Measurements from ENCODE around the gene STAB2. TPM values are rescaled to one million over a fixed set of nuclear protein-coding genes. Genes with fewer than 3 reads are reported as not detected.

STAB2 gene
- total RNA-seq, 1 donor from 2014 or later, result not detected

DNA sequence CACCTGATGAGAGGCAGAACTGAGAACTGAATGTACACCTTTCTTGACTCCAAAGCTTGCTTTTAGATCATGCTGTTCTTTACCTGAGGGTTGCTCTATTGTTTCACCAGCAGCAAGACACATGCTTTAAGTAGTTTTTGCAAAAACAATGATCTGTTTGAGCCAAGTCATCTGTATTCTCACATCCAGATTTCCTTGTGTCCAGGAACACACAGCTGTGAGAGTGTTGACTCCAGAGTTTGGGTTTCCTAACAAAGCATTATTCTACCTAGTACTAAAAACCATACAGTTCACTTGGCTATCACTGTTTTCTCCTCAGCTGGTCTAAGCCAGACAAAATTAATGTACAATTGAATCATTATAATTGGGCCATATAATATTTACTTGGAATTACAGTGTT, 120.4 kb downstream of the STAB2 start:
- H3K9me3 Mint-ChIP-seq (ENCODE audit: low read depth), result no peaks in the 10 kb centered on the region
- peaks cover 38% of the 10 kb centered on the region for H3K27me3 Mint-ChIP-seq (ENCODE audit: low read depth)
- DNase-seq (ENCODE audit: low spot score), result no peak
- H3K4me3 Mint-ChIP-seq (ENCODE audit: unreplicated experiment), result no peak overlapping the region
- no peak overlapping the region for H3K27ac Mint-ChIP-seq (ENCODE audit: unreplicated experiment)
- TF ChIP-seq, protein P1, sequence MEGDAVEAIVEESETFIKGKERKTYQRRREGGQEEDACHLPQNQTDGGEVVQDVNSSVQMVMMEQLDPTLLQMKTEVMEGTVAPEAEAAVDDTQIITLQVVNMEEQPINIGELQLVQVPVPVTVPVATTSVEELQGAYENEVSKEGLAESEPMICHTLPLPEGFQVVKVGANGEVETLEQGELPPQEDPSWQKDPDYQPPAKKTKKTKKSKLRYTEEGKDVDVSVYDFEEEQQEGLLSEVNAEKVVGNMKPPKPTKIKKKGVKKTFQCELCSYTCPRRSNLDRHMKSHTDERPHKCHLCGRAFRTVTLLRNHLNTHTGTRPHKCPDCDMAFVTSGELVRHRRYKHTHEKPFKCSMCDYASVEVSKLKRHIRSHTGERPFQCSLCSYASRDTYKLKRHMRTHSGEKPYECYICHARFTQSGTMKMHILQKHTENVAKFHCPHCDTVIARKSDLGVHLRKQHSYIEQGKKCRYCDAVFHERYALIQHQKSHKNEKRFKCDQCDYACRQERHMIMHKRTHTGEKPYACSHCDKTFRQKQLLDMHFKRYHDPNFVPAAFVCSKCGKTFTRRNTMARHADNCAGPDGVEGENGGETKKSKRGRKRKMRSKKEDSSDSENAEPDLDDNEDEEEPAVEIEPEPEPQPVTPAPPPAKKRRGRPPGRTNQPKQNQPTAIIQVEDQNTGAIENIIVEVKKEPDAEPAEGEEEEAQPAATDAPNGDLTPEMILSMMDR (IDR thresholded peaks at IDR 0.05), result no peak
- no peaks in the 10 kb centered on the region for H3K4me1 Mint-ChIP-seq (ENCODE audit: low read depth)
- H3K36me3 Mint-ChIP-seq (ENCODE audit: low read depth), result no peaks in the 10 kb centered on the region

DNA sequence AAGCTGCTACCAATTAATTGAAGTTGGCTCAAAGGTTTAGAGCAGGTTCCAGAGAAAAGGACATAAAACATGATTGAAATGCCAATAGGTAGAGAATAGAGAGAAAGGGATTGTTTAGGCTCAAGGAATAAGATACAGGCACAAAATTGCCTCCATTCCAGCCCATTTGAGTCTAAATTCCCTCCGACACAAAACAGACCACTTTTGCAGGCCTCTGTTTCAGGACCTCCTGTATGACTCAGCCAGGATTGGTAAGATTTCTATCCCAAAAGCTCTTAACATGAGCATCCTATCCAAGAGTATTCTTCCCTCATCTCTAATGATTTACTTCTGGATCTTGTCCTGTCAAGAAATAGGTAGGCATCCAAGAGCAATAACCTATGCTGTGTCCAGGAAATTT, 123.5 kb downstream of the STAB2 start:
- DNase-seq (ENCODE audit: low spot score), result no peak
- Mint-ChIP-seq H3K36me3 (ENCODE audit: low read depth) (no peaks in the 10 kb centered on the region), H3K27ac (ENCODE audit: unreplicated experiment) (no peak overlapping the region), H3K4me3 (ENCODE audit: unreplicated experiment) (no peak overlapping the region), H3K27me3 (ENCODE audit: low read depth) (peaks cover 40% of the 10 kb centered on the region), H3K4me1 (ENCODE audit: low read depth) (no peaks in the 10 kb centered on the region), H3K9me3 (ENCODE audit: low read depth) (no peaks in the 10 kb centered on the region)
- TF ChIP-seq, protein P1 (IDR thresholded peaks at IDR 0.05), result no peak

DNA sequence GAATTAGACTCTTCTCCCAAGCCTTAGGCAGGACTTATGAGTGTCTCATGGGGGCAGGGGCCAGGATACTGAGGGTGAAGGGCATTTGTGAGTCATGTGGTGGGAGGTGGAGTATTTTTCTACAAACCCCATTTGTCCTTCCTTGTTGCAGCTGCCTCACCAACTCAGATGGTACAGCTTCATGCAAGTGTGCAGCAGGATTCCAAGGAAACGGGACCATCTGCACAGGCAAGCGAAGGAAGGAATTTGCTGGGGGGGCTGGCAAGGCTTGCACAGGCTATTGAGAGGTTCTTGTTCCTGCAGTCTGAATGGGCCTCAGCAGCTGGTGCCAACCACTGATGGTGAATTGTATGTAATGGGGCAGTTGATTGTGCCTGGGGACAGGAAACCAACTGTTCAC, 125.1 kb downstream of the STAB2 start:
- Mint-ChIP-seq H3K9me3 (ENCODE audit: low read depth) (no peaks in the 10 kb centered on the region), H3K27ac (ENCODE audit: unreplicated experiment) (no peak overlapping the region), H3K4me3 (ENCODE audit: unreplicated experiment) (no peak overlapping the region), H3K27me3 (ENCODE audit: low read depth) (peaks cover 28% of the 10 kb centered on the region), H3K36me3 (ENCODE audit: low read depth) (no peaks in the 10 kb centered on the region), H3K4me1 (ENCODE audit: low read depth) (no peaks in the 10 kb centered on the region)
- TF ChIP-seq, protein P1 (IDR thresholded peaks at IDR 0.05), result no peak
- DNase-seq (ENCODE audit: low spot score), result no peak

DNA sequence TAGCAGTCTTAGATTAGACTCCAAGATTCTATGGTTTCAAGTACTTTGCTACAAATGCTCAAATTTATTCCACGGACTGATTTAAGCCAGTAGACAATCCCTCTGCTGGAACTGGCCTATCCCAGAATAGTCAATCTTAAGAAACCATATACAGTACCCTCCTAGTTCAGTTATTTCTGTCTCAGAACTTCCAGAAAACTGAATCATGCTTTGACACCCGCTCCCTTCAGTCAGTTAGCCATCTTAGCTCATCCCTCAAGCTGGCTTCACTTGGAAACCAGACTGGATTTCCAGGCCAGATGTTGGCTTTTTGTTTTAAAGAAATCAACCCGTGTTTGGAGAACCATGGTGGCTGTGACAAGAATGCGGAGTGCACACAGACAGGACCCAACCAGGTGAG, 128.4 kb downstream of the STAB2 start:
- Mint-ChIP-seq H3K36me3 (ENCODE audit: low read depth) (no peaks in the 10 kb centered on the region), H3K27ac (ENCODE audit: unreplicated experiment) (no peak overlapping the region), H3K4me3 (ENCODE audit: unreplicated experiment) (no peak overlapping the region), H3K27me3 (ENCODE audit: low read depth) (peaks cover 5% of the 10 kb centered on the region), H3K4me1 (ENCODE audit: low read depth) (no peaks in the 10 kb centered on the region), H3K9me3 (ENCODE audit: low read depth) (no peaks in the 10 kb centered on the region)
- TF ChIP-seq, protein P1 (IDR thresholded peaks at IDR 0.05), result no peak
- no peak for DNase-seq (ENCODE audit: low spot score)

DNA sequence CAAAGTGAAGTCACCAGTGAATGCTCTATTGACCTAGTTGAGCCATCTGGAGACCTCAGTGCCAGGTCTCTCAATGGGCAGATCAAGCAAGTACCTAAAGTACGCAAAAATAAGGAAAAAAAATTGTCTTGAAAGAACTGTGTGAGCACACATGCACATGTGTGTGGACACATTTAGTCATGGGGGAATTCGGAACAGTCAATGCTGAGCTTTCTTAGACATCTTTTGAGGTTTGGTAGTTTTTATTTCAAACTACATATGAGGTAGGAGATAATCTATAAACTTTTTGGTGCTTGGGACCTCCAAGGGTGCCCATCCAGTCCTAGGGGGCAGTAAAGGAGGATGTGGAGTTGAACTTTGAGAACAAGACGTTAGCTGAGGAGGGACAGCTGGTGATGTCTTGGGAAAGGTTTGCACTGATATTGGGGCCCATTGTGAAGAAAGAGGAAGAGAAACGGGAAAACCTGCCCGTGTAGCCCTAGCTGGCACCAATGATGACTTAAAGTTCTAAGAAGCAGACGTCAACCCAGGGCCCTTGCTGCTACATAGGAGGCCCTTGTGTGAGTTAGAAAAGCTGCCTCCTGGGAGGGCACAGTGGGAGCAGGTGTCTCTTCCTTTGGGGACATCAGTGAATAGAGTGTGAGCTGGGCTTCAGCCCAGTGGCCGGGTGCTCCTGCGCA, 129.6 kb downstream of the STAB2 start:
- H3K4me3 Mint-ChIP-seq (ENCODE audit: unreplicated experiment), result no peak overlapping the region
- H3K27ac Mint-ChIP-seq (ENCODE audit: unreplicated experiment), result no peak overlapping the region
- H3K27me3 Mint-ChIP-seq (ENCODE audit: low read depth), result peaks cover 5% of the 10 kb centered on the region
- no peaks in the 10 kb centered on the region for H3K4me1 Mint-ChIP-seq (ENCODE audit: low read depth)
- no peaks in the 10 kb centered on the region for H3K9me3 Mint-ChIP-seq (ENCODE audit: low read depth)
- TF ChIP-seq, protein P1 (IDR thresholded peaks at IDR 0.05), result no peak
- H3K36me3 Mint-ChIP-seq (ENCODE audit: low read depth), result no peaks in the 10 kb centered on the region
- DNase-seq (ENCODE audit: low spot score), result no peak

Measured in chondrocyte (in vitro differentiated cells).